ENCODE results near the gene OXSR1.
"Not testable (repeated sequence)": the region's sequence is repeated elsewhere in the genome, so short reads cannot be mapped to it uniquely, and the experiment has no call there.

The OXSR1 gene

DNA sequence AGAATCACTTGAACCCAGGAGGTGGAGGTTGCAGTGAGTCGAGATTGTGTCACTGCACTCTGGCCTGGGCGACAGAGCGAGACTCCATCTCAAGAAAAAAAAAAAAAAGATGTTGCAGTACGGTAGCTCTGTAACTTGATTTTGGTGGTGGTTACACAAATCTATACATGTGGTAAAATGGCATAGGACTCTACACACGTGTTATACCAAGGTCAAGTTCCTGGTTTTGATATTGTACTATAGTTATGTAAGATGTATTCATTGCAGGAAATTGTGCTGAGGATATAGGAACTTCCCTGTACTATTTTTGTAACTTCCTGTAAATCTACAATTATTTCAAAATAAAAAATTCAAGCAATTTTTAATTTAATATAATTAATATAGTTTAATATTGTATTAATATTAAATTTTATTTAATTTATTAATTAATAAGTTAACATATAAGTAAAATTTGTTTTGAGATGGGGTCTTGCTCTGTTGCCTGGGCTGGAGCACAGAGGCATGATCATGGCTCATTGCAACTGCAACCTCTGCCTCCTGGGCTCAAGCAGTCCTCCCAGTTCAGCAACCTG is 16.9 kb upstream of the OXSR1 start:
- no peak overlapping the region for H3K27ac Mint-ChIP-seq
- H3K9me3 Mint-ChIP-seq (ENCODE audit: low read depth): peaks cover 9% of the 10 kb centered on the region
- no peaks in the 10 kb centered on the region for H3K27me3 Mint-ChIP-seq
- H3K4me3 Mint-ChIP-seq: no peak overlapping the region
- peaks cover 15% of the 10 kb centered on the region for H3K36me3 Mint-ChIP-seq
- peaks cover 26% of the 10 kb centered on the region for H3K4me1 Mint-ChIP-seq (ENCODE audit: low read depth)

GRCh38 chr3:38149708-38150107 is 15.6 kb upstream of the OXSR1 start:
- peak overlapping the region; percentile 1 for H3K27ac Mint-ChIP-seq
- peaks cover 36% of the 10 kb centered on the region for H3K4me1 Mint-ChIP-seq (ENCODE audit: low read depth)
- no peaks in the 10 kb centered on the region for H3K27me3 Mint-ChIP-seq
- peaks cover 9% of the 10 kb centered on the region for H3K9me3 Mint-ChIP-seq (ENCODE audit: low read depth)
- H3K4me3 Mint-ChIP-seq: no peak overlapping the region
- H3K36me3 Mint-ChIP-seq: peaks cover 15% of the 10 kb centered on the region

GRCh38 chr3:38150780-38151528 is 14.4 kb upstream of the OXSR1 start:
- H3K36me3 Mint-ChIP-seq: peaks cover 10% of the 10 kb centered on the region
- no peak overlapping the region for H3K27ac Mint-ChIP-seq
- H3K4me1 Mint-ChIP-seq (ENCODE audit: low read depth): peaks cover 43% of the 10 kb centered on the region
- H3K4me3 Mint-ChIP-seq: no peak overlapping the region
- H3K27me3 Mint-ChIP-seq: no peaks in the 10 kb centered on the region
- peaks cover 9% of the 10 kb centered on the region for H3K9me3 Mint-ChIP-seq (ENCODE audit: low read depth)

GRCh38 chr3:38151667-38152265 is 13.6 kb upstream of the OXSR1 start:
- no peak overlapping the region for H3K4me3 Mint-ChIP-seq
- H3K36me3 Mint-ChIP-seq: peaks cover 4% of the 10 kb centered on the region
- H3K27ac Mint-ChIP-seq: peak overlapping the region; percentile 59
- no peaks in the 10 kb centered on the region for H3K27me3 Mint-ChIP-seq
- H3K9me3 Mint-ChIP-seq (ENCODE audit: low read depth): peaks cover 1% of the 10 kb centered on the region
- peaks cover 42% of the 10 kb centered on the region for H3K4me1 Mint-ChIP-seq (ENCODE audit: low read depth)

- Mint-ChIP-seq H3K4me3 (no peak overlapping the region), H3K27ac (no peak overlapping the region), H3K9me3 (ENCODE audit: low read depth) (no peaks in the 10 kb centered on the region), H3K4me1 (ENCODE audit: low read depth) (peaks cover 42% of the 10 kb centered on the region), H3K27me3 (no peaks in the 10 kb centered on the region), H3K36me3 (peaks cover 2% of the 10 kb centered on the region)
Observed at GRCh38 chr3:38152609-38153008, 12.7 kb upstream of the OXSR1 start.

DNA sequence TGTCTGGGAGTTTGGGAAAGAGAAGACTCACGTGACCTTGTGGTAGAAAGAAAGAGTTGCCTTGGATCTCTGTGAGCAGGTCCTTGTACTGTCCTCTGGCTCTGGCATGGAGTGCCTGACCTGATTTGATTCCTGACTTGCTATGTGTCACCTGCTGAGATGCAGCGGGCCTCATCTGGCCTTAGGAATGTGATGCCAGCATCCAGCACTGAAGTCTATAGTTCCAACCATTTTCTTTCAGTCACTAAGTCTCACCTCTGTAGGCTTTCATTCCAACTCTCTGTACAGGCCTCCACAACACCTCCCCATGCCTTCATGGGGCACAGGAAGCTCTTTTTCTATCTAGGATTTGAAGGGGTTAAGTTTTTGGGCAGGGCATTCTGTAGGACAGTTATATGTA is 12.1 kb upstream of the OXSR1 start:
- no peaks in the 10 kb centered on the region for H3K9me3 Mint-ChIP-seq (ENCODE audit: low read depth)
- no peaks in the 10 kb centered on the region for H3K27me3 Mint-ChIP-seq
- H3K4me1 Mint-ChIP-seq (ENCODE audit: low read depth): peaks cover 37% of the 10 kb centered on the region
- no peak overlapping the region for H3K4me3 Mint-ChIP-seq
- no peak overlapping the region for H3K27ac Mint-ChIP-seq
- H3K36me3 Mint-ChIP-seq: no peaks in the 10 kb centered on the region

DNA sequence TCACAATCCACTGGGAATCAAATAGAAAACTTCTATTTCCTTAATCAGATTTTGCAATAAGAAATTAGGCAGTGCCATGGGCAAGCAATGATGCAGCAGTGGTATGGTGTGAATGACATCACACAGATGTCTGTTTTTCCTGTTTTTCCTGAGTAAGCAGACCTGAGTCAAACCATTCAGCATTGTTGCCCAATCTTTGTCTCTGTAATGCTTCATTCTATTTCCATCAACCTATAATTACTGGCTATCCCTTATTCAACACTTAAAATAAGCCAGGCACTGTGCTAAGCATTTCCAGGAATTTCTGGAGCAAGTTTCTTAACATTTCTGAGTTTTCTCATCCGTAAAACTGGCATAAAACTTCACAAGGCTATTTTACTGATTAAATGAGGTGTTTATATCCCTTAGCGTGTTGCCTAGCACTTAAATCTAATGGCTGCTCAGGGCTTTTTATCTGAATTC is 11.3 kb upstream of the OXSR1 start:
- Mint-ChIP-seq H3K27ac (peak overlapping the region; percentile 34), H3K4me3 (no peak overlapping the region), H3K9me3 (ENCODE audit: low read depth) (no peaks in the 10 kb centered on the region), H3K4me1 (ENCODE audit: low read depth) (peaks cover 36% of the 10 kb centered on the region), H3K27me3 (no peaks in the 10 kb centered on the region), H3K36me3 (no peaks in the 10 kb centered on the region)

- Mint-ChIP-seq H3K27ac (peak overlapping the region; percentile 34), H3K9me3 (ENCODE audit: low read depth) (no peaks in the 10 kb centered on the region), H3K36me3 (no peaks in the 10 kb centered on the region), H3K4me3 (peak overlapping the region; percentile 1), H3K27me3 (no peaks in the 10 kb centered on the region), H3K4me1 (ENCODE audit: low read depth) (peaks cover 32% of the 10 kb centered on the region)
Observed at GRCh38 chr3:38154625-38155255, 10.6 kb upstream of the OXSR1 start.

DNA sequence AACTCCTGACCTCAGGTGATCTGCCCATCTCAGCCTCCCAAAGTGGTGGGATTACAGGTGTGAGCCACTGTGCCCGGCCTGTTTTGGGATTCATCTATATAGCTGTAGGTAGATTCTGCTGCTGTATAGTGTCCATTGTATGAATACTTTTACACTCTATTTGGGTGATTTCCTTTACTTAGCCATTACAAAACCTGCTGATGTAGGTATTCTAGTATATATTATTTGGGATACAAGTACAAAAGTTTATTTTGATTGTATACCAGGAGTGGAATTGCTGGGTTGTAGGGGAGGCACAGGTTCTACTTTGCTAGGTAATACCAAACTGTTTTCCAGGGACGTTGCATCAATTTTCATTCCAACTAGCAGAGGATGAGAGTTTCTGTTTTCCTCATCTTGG is 9.5 kb upstream of the OXSR1 start:
- no peaks in the 10 kb centered on the region for H3K36me3 Mint-ChIP-seq
- no peaks in the 10 kb centered on the region for H3K9me3 Mint-ChIP-seq (ENCODE audit: low read depth)
- H3K4me1 Mint-ChIP-seq (ENCODE audit: low read depth): peaks cover 29% of the 10 kb centered on the region

GRCh38 chr3:38157117-38157516 is 8.2 kb upstream of the OXSR1 start:
- Mint-ChIP-seq H3K4me1 (ENCODE audit: low read depth) (peaks cover 21% of the 10 kb centered on the region), H3K27ac (no peak overlapping the region), H3K9me3 (ENCODE audit: low read depth) (no peaks in the 10 kb centered on the region), H3K4me3 (no peak overlapping the region), H3K27me3 (no peaks in the 10 kb centered on the region), H3K36me3 (no peaks in the 10 kb centered on the region)

More for the DNA sequence above, 9.5 kb upstream of the OXSR1 start:
- no peak overlapping the region for H3K27ac Mint-ChIP-seq
- no peaks in the 10 kb centered on the region for H3K27me3 Mint-ChIP-seq
- H3K4me3 Mint-ChIP-seq: no peak overlapping the region

DNA sequence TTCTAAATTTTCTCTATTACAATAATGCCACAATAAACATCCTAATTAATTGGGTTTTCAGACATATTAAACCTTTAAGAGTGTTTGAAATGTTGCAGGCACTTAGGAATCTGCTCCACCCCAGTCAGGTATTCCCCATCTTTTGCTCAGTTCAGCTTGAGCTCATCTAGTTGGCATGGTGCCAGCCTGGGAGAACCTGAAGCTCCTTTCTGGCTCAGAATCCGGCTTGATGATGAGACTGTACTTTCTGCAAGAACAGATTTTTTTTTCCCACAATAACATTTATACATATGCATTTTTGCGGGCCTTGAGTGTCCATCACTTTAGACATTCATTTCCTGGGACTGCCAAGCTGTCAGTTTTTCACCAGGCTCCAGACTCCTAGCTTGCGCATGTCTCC is 7.7 kb upstream of the OXSR1 start:
- H3K4me3 Mint-ChIP-seq: no peak overlapping the region
- no peaks in the 10 kb centered on the region for H3K36me3 Mint-ChIP-seq
- H3K4me1 Mint-ChIP-seq (ENCODE audit: low read depth): peaks cover 18% of the 10 kb centered on the region

DNA sequence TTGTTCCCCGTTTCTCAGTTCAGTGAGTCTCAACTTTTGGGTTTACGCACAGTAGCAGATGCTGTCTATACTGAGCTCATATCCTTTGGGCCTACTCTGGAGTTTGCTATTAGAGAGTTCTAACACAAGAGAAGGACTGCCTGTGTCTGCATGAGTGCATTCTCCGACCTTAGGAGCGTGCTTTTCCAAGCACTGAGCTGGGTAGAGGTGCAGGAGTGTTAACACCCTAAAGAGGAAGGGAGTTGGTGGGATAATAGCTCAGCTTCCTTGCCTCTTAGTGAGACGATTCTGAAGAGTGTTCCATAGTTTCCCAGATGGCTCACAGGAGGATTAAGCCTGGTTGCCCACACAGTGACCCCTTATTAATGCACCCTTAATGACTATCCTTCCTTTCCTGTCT is 6.9 kb upstream of the OXSR1 start:
- Mint-ChIP-seq H3K27me3 (no peaks in the 10 kb centered on the region), H3K27ac (no peak overlapping the region), H3K4me3 (no peak overlapping the region), H3K4me1 (ENCODE audit: low read depth) (peaks cover 16% of the 10 kb centered on the region), H3K36me3 (no peaks in the 10 kb centered on the region), H3K9me3 (ENCODE audit: low read depth) (no peaks in the 10 kb centered on the region)

More for the DNA sequence above, 7.7 kb upstream of the OXSR1 start:
- Mint-ChIP-seq H3K27ac (no peak overlapping the region), H3K9me3 (ENCODE audit: low read depth) (no peaks in the 10 kb centered on the region), H3K27me3 (no peaks in the 10 kb centered on the region)

DNA sequence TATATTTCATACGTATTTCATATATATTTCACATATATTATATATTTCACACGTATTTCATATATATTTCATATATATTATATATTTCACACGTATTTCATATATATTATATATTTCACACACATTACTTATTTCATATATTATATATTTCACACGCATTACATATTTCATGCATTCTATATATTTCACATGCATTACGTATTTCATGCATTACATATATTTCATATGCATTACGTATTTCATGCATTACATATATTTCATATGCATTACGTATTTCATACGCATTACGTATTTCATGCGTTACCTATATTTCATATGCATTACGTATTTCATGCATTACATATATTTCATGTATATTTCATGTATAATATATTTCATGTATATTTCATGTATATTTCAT is 4.6 kb upstream of the OXSR1 start:
- H3K27me3 Mint-ChIP-seq: not testable (repeated sequence)

GRCh38 chr3:38163117-38163840 is 2.1 kb upstream of the OXSR1 start:
- no peaks in the 10 kb centered on the region for H3K9me3 Mint-ChIP-seq (ENCODE audit: low read depth)
- no peaks in the 10 kb centered on the region for H3K27me3 Mint-ChIP-seq
- H3K4me3 Mint-ChIP-seq: no peak overlapping the region

More for the DNA sequence above, 4.6 kb upstream of the OXSR1 start:
- not testable (repeated sequence) for H3K36me3 Mint-ChIP-seq; H3K27ac Mint-ChIP-seq; H3K4me1 Mint-ChIP-seq (ENCODE audit: low read depth); H3K9me3 Mint-ChIP-seq (ENCODE audit: low read depth); H3K4me3 Mint-ChIP-seq

More at GRCh38 chr3:38163117-38163840, 2.1 kb upstream of the OXSR1 start:
- H3K27ac Mint-ChIP-seq: peak overlapping the region; percentile 17
- peaks cover 25% of the 10 kb centered on the region for H3K4me1 Mint-ChIP-seq (ENCODE audit: low read depth)
- H3K36me3 Mint-ChIP-seq: peaks cover 4% of the 10 kb centered on the region
